Vagina (tissue), 2 donors: Measurements from ENCODE around the gene CYP2B6. TPM values are rescaled to one million over a fixed set of nuclear protein-coding genes. Genes with fewer than 3 reads are reported as not detected.
"Not testable (repeated sequence)": the region's sequence is repeated elsewhere in the genome, so short reads cannot be mapped to it uniquely, and the experiment has no call there.

Source experiments
- DNase-seq, 2 donors: peaks; one replicate each; pipeline ENCODE4 v3.0.0-alpha.2; 2017; ENCODE audit errors: extremely low spot score in 2 of 2
- H3K27ac ChIP-seq: fragments of 200-600 bp; sonication (generic); one replicate; pipeline ENCODE4 v1.5.1; 2019
- H3K27me3 ChIP-seq: fragments of 200-600 bp; sonication (generic); one replicate; pipeline ENCODE4 v1.5.1; 2019
- H3K36me3 ChIP-seq, 2 donors: fragments of 200-600 bp; sonication (generic); one replicate each; pipeline ENCODE4 v1.5.1; 2017 to 2019
- H3K4me1 ChIP-seq: fragments of 200-600 bp; sonication (generic); one replicate; pipeline ENCODE4 v1.5.1; 2019
- H3K4me3 ChIP-seq, 2 donors: fragments of 200-600 bp; sonication (generic); 1 replicate in 1 of 2; 2 replicates in 1 of 2; pipeline ENCODE4 v1.5.1; 2016 to 2019
- H3K9me3 ChIP-seq: fragments of 200-600 bp; sonication (generic); one replicate; pipeline ENCODE4 v1.5.1; 2019
- POLR2A ChIP-seq, 2 donors: fragments of 450-650 bp; IDR thresholded peaks; one replicate each; pipeline ENCODE4 v1.6.1; 2017; ENCODE audit warnings: antibody characterized with exemption in 2 of 2, mild to moderate bottlenecking in 2 of 2, moderate library complexity in 2 of 2
- POLR2AphosphoS5 ChIP-seq, 2 donors: sonication (generic); formaldehyde crosslinking; IDR thresholded peaks; one replicate each; pipeline ENCODE4 v1.9.0; 2017; ENCODE audit warnings: antibody characterized with exemption in 2 of 2, mild to moderate bottlenecking in 2 of 2, low read depth in 1 of 2; ENCODE audit not compliant: insufficient read depth in 1 of 2
- intact Hi-C: fragments of 100-400 bp; cut with DNase I; formaldehyde crosslinking; loops from one replicate; pipeline ENCODE4 v1.15.1; 2023
- total RNA-seq: library from RNA; depleted of rRNA; stranded (reverse); fragments of >200 nt; gene quantifications from one replicate; pipeline ENCODE4 v1.2.3, GENCODE V29; 2016
- TF ChIP-seq, protein P1 (sequence below), 3 experiments: fragments of 450-650 bp in 2 of 3; fragments of 200-600 bp in 1 of 3; sonication (generic) in 1 of 3; IDR thresholded peaks; one replicate each; pipeline ENCODE4 v1.5.1; 2017 to 2019; ENCODE audit warnings: antibody characterized with exemption in 3 of 3, mild to moderate bottlenecking in 2 of 3, moderate library complexity in 2 of 3

CYP2B6 gene
- total RNA-seq, 1 donor from 2014 or later: not detected

DNA sequence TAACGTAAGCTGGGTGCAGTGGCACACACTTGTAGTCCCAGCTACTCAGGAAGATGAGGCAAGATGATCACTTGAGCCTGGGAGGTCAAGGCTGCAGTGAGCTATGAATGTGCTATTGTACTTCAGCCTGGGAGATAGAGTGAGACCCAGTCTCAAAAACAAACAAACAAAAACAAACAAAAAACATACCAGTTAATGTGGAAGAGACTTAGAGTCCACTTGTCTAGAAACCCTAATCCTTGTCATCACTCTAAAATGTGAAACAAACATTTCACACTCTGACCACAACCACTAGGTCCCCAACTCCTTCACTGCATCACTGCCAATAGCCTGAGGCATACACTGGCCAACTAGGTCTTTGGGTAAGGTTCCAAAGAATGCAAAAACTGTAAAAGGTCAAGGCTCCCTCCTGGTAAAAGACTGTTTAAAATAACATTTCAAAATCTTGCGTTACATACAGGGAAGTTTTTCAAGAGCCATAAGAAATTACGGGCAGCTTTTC, 28.6 kb upstream of the CYP2B6 start:
- intact Hi-C loops: no loop called here
- DNase-seq: no peak
- TF ChIP-seq POLR2AphosphoS5 (IDR thresholded peaks at IDR 0.05; ENCODE audit: insufficient read depth in 1 of 2, low read depth in 1 of 2) (no peak), POLR2A (IDR thresholded peaks at IDR 0.05) (no peak)
- TF ChIP-seq, protein P1, sequence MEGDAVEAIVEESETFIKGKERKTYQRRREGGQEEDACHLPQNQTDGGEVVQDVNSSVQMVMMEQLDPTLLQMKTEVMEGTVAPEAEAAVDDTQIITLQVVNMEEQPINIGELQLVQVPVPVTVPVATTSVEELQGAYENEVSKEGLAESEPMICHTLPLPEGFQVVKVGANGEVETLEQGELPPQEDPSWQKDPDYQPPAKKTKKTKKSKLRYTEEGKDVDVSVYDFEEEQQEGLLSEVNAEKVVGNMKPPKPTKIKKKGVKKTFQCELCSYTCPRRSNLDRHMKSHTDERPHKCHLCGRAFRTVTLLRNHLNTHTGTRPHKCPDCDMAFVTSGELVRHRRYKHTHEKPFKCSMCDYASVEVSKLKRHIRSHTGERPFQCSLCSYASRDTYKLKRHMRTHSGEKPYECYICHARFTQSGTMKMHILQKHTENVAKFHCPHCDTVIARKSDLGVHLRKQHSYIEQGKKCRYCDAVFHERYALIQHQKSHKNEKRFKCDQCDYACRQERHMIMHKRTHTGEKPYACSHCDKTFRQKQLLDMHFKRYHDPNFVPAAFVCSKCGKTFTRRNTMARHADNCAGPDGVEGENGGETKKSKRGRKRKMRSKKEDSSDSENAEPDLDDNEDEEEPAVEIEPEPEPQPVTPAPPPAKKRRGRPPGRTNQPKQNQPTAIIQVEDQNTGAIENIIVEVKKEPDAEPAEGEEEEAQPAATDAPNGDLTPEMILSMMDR (IDR thresholded peaks at IDR 0.05): no peak
- no peak overlapping the region for H3K27ac ChIP-seq
- H3K36me3 ChIP-seq: no peaks in the 10 kb centered on the region
- no peaks in the 10 kb centered on the region for H3K9me3 ChIP-seq
- no peaks in the 10 kb centered on the region for H3K27me3 ChIP-seq
- no peak overlapping the region for H3K4me3 ChIP-seq
- H3K4me1 ChIP-seq: peaks cover 16% of the 10 kb centered on the region

DNA sequence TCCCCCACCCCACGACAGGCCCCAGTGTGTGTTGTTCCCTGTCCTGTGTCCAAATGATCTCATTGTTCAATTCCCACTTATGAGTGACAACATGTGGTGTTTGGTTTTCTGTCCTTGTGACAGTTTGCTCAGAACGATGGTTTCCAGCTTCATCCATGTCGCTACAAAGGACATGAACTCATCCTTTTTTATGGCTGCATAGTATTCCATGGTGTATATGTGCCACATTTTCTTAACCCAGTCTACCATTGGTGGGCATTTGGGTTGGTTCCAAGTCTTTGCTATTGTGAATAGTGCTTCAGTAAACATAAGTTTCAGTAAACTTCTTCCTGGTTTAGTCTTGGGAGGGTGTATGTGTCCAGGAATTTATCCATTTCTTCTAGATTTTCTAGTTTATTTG, 26.7 kb upstream of the CYP2B6 start:
- H3K9me3 ChIP-seq, H3K27me3 ChIP-seq, intact Hi-C loops, H3K27ac ChIP-seq, H3K4me3 ChIP-seq, H3K36me3 ChIP-seq, DNase-seq: not testable (repeated sequence)
- H3K4me1 ChIP-seq: peaks cover 16% of the 10 kb centered on the region

DNA sequence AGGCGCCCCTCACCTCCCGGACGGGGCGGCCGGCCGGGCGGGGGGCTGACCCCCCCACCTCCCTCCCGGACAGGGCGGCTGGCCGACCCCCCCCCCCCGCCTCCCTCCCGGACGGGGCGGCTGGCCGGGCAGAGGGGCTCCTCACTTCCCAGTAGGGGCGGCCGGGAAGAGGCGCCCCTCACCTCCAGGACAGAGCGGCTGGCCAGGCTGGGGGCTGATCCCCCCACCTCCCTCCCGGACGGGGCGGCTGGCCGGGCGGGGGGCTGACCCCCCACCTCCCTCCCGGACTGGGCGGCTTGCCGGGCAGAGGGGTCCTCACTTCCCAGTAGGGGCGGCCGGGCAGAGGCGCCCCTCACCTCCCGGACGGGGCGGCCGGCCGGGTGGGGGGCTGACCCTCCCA, 25.7 kb upstream of the CYP2B6 start:
- H3K27me3 ChIP-seq, H3K36me3 ChIP-seq, H3K9me3 ChIP-seq, DNase-seq, H3K27ac ChIP-seq, intact Hi-C loops, H3K4me3 ChIP-seq: not testable (repeated sequence)
- H3K4me1 ChIP-seq: peaks cover 16% of the 10 kb centered on the region

DNA sequence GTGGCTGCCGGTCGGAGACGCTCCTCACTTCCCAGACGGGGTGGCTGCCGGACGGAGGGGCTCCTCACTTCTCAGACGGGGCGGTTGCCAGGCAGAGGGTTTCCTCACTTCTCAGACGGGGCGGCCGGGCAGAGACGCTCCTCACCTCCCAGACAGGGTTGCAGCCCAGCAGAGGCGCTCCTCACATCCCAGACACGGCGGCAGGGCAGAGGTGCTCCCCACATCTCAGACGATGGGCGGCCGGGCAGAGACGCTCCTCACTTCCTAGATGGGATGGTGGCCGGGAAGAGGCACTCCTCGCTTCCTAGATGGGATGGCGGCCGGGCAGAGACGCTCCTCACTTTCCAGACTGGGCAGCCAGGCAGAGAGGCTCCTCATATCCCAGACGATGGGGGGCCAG, 24.5 kb upstream of the CYP2B6 start:
- H3K9me3 ChIP-seq, H3K4me3 ChIP-seq, DNase-seq, H3K27ac ChIP-seq, intact Hi-C loops, H3K36me3 ChIP-seq, H3K27me3 ChIP-seq: not testable (repeated sequence)
- H3K4me1 ChIP-seq: peaks cover 16% of the 10 kb centered on the region

DNA sequence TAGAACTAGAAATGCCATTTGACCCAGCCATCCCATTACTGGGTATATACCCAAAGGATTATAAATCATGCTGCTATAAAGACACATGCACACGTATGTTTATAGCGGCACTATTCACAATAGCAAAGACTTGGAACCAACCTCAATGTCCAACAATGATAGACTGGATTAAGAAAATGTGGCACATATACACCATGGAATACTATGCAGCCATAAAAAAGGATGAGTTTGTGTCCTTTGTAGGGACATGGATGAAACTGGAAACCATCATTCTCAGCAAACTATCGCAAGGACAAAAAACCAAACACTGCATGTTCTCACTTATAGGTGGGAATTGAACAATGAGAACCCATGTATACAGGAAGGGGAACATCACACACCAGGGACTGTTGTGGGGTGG, 23.0 kb upstream of the CYP2B6 start:
- H3K27ac ChIP-seq, H3K9me3 ChIP-seq, H3K4me1 ChIP-seq, H3K36me3 ChIP-seq, H3K27me3 ChIP-seq, H3K4me3 ChIP-seq, intact Hi-C loops, DNase-seq: not testable (repeated sequence)

DNA sequence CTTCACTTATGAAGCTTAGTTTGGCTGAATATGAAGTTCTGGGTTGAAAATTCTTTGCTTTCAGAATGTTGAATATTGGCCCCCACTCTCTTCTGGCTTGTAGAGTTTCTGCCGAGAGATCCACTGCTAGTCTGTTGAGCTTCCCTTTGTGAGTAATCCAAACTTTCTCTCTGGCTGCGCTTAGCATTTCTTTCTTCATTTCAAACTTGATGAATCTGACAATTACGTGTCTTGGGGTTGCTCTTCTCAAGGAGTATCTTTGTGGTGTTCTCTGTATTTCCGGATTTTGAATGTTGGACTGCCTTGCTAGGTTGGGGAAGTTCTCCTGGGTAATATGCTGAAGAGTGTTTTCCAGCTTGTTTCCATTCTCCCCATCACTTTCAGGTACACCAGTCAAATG, 21.4 kb upstream of the CYP2B6 start:
- H3K4me3 ChIP-seq, H3K36me3 ChIP-seq, H3K27me3 ChIP-seq, intact Hi-C loops, DNase-seq, H3K9me3 ChIP-seq, H3K4me1 ChIP-seq, H3K27ac ChIP-seq: not testable (repeated sequence)

DNA sequence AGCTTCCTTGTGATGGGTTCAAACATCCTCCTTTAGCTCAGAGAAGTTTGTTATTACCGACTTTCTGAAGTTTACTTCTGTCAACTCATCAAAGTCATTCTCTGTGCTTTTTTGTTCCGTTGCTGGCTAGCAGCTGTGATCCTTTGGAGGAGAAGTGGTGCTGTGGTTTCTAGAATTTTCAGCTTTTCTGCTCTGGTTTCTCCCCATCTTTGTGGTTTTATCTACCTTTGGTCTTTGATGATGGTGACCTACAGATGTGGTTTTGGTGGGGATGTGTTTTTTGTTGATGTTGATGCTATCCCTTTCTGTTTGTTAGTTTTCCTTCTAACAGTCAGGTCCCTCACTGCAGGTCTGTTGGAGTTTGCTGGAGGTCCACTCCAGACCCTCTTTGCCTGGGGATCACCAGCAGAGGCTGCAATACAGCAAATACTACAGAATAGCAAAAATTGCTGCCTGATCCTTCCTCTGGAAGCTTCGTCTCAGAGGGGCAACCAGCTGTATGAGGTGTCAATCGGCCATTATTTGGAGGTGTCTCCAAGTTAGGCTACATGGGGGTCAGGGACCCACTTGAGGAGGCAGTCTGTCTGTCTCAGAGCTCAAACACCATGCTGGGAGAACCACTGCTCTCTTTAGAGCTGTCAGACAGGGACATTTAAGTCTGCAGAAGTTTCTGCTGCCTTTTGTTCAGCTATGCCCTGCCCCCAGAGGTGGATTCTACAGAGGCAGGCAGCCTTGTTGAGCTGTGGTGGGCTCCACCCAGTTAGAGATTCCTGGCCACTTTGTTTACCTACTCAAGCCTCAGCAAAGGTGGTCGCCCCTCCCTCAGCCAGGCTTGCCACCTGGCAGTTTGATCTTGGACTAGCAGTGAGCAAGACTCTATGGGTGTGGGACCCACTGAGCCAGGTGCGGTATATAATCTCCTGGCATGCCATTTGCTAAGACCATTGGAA, 20.4 kb upstream of the CYP2B6 start:
- H3K27me3 ChIP-seq, H3K27ac ChIP-seq, H3K4me1 ChIP-seq, H3K36me3 ChIP-seq, H3K4me3 ChIP-seq, DNase-seq, intact Hi-C loops, H3K9me3 ChIP-seq: not testable (repeated sequence)

DNA sequence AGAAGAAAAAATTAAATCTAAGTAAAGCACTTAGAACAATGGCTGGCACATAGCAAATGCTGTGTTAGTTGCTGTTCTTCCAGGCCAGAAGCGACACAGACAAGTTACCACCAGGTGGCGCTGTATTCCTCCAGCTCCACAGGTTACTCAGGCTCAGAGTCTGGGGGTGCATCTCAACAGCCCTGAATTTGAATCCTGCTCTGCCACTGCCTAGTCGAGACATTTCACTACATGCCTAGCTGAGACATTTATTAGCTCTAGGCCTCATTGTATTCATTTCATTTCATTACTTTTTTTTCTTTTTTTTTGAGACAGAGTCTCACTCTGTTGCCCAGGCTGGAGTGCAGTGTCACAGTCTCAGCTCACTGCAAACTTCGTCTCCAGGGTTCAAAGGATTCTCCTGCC, 16.4 kb upstream of the CYP2B6 start:
- no peaks in the 10 kb centered on the region for H3K36me3 ChIP-seq
- H3K9me3 ChIP-seq: no peaks in the 10 kb centered on the region
- intact Hi-C loops: no loop called here
- H3K4me3 ChIP-seq: no peak overlapping the region
- peaks cover 4% of the 10 kb centered on the region for H3K27me3 ChIP-seq
- DNase-seq: no peak
- TF ChIP-seq, protein P1 (IDR thresholded peaks at IDR 0.05): peak; percentile 62 to 90 (median 75)
- TF ChIP-seq POLR2A (IDR thresholded peaks at IDR 0.05): no peak
- H3K27ac ChIP-seq: no peak overlapping the region
- H3K4me1 ChIP-seq: no peaks in the 10 kb centered on the region
